GM12878 (cell line): ENCODE data around the gene TYW3. TPM values are rescaled to one million over a fixed set of nuclear protein-coding genes. Genes with fewer than 3 reads are reported as not detected.

Experiments used
- ATAC-seq: fragments of 200-7000 bp; cut with Tn5 transposase; 3 replicates; pipeline ENCODE4 v1.9.1; 2020; ENCODE audit warnings: mild to moderate bottlenecking, moderate library complexity
- BruUV-seq: library from RNA; stranded (reverse); fragments of 400-500 nt; replicated peaks from 2 replicates; lab custom pipeline; 2021; lab: Mats Ljungman, UMichigan
- CTCF ChIA-PET: fragments of 300-600 bp; sonication (Branson Sonifier 250); formaldehyde crosslinking; extraction: SDS; loops from one replicate; lab custom pipeline; 2021; ENCODE audit warnings: inconsistent platforms; lab: Yijun Ruan, JAX
- POLR2A ChIA-PET: fragments of 350-600 bp; formaldehyde crosslinking; extraction: SDS; loops from one replicate; lab custom pipeline; 2021; ENCODE audit warnings: inconsistent platforms; lab: Charles Lee
- RAD21 ChIA-PET: fragments of 300-600 bp; sonication (Branson Sonifier 250); formaldehyde crosslinking; loops from one replicate; lab custom pipeline; 2023; ENCODE audit warnings: antibody characterized with exemption; ENCODE audit not compliant: unreplicated experiment; lab: Charles Lee
- SMC1A ChIA-PET: fragments of 300-600 bp; sonication (Branson Sonifier 250); formaldehyde crosslinking; loops from one replicate; lab custom pipeline; 2023; ENCODE audit not compliant: unreplicated experiment, uncharacterized antibody; lab: Charles Lee
- DNase-seq: peaks from one replicate; pipeline ENCODE4 v3.0.0-alpha.2; 2011; ENCODE audit warnings: low read depth, low spot score
- FAIRE-seq: peaks from 3 replicates; lab custom pipeline; 2011; peaks lifted over from hg19 to GRCh38; lab: Jason Lieb, UNC
- H2AFZ ChIP-seq: 2 replicates; pipeline ENCODE4 v1.6.0; 2011; ENCODE audit warnings: low read depth, low read length, control low read depth; ENCODE audit not compliant: control insufficient read depth
- H3K27ac ChIP-seq: 2 replicates; pipeline ENCODE4 v1.5.1; 2011; ENCODE audit warnings: control low read depth; ENCODE audit not compliant: control insufficient read depth, insufficient read depth
- H3K27me3 ChIP-seq, 2 experiments: replicated peaks in 1 of 2; 2 replicates each; pipeline versions ENCODE4 v1.6.0 to v1.6.1; 2011; ENCODE audit warnings: low read length in 1 of 2; ENCODE audit not compliant: control insufficient read depth in 2 of 2, insufficient read depth in 2 of 2
- H3K36me3 ChIP-seq, 2 experiments: 2 replicates each; pipeline ENCODE4 v1.5.1; 2011; ENCODE audit warnings: low read length in 1 of 2; ENCODE audit not compliant: control insufficient read depth in 2 of 2, insufficient read depth in 2 of 2
- H3K4me1 ChIP-seq: 2 replicates; pipeline ENCODE4 v1.6.1; 2011; ENCODE audit warnings: mild to moderate bottlenecking, low read length, moderate library complexity, mixed read lengths; ENCODE audit not compliant: control insufficient read depth, insufficient read depth
- H3K4me2 ChIP-seq: 2 replicates; pipeline ENCODE4 v1.6.0; 2011; ENCODE audit warnings: control low read depth; ENCODE audit not compliant: control insufficient read depth, insufficient read depth
- H3K4me3 ChIP-seq: fragments of 200-600 bp; sonication (generic); 2 replicates; pipeline ENCODE4 v1.5.1; 2016
- H3K79me2 ChIP-seq: 2 replicates; pipeline ENCODE4 v1.6.0; 2011; ENCODE audit warnings: low read length; ENCODE audit not compliant: control insufficient read depth, insufficient read depth
- H3K9ac ChIP-seq: 2 replicates; pipeline ENCODE4 v1.8.0; 2011; ENCODE audit warnings: low read length, control low read depth, mixed read lengths; ENCODE audit not compliant: control insufficient read depth, insufficient read depth
- H3K9me3 ChIP-seq: replicated peaks from 3 replicates; pipeline ENCODE4 v1.5.1; 2011; ENCODE audit warnings: mild to moderate bottlenecking, low read length; ENCODE audit not compliant: control insufficient read depth, insufficient read depth
- H4K20me1 ChIP-seq: 2 replicates; pipeline ENCODE4 v1.6.0; 2011; ENCODE audit not compliant: control insufficient read depth, insufficient read depth
- CREM ChIP-seq: IDR thresholded peaks from 2 replicates; pipeline ENCODE4 v1.6.1; 2014; ENCODE audit warnings: antibody characterized with exemption, low read depth
- EZH2 ChIP-seq: IDR thresholded peaks from 2 replicates; pipeline ENCODE4 v1.6.1; 2012; ENCODE audit warnings: low read depth, mild to moderate bottlenecking, control low read depth, inconsistent platforms, low read length, borderline replicate concordance; ENCODE audit not compliant: control insufficient read depth
- HDAC6 ChIP-seq: fragments of 200-600 bp; sonication (generic); IDR thresholded peaks from one replicate; pipeline ENCODE4 v1.8.0; 2017; ENCODE audit warnings: antibody characterized with exemption; ENCODE audit not compliant: unreplicated experiment
- IRF4 ChIP-seq: IDR thresholded peaks from 2 replicates; pipeline ENCODE4 v1.6.1; 2011; ENCODE audit warnings: low read depth, low read length
- LARP7 ChIP-seq: fragments of 450-650 bp; IDR thresholded peaks from 2 replicates; pipeline ENCODE4 v1.6.1; 2017; ENCODE audit warnings: mild to moderate bottlenecking
- MYB ChIP-seq: fragments of 150-350 bp; IDR thresholded peaks from 2 replicates; pipeline ENCODE4 v1.6.1; 2014; ENCODE audit warnings: mild to moderate bottlenecking, low read depth, low read length, borderline replicate concordance
- PAX5 ChIP-seq: IDR thresholded peaks from 2 replicates; pipeline ENCODE4 v1.6.1; 2011; ENCODE audit warnings: low read depth, low read length, borderline replicate concordance
- SPI1 ChIP-seq: IDR thresholded peaks from 2 replicates; pipeline ENCODE4 v1.6.1; 2011; ENCODE audit warnings: low read depth, mild to moderate bottlenecking, low read length, moderate library complexity, borderline replicate concordance; ENCODE audit not compliant: insufficient read depth
- SRF ChIP-seq, 2 experiments: IDR thresholded peaks; 2 replicates each; pipeline ENCODE4 v1.6.1; 2011; ENCODE audit warnings: low read depth in 2 of 2, low read length in 2 of 2, mild to moderate bottlenecking in 1 of 2, moderate library complexity in 1 of 2
- SUZ12 ChIP-seq: fragments of 200-600 bp; sonication (generic); IDR thresholded peaks from one replicate; pipeline ENCODE4 v1.6.1; 2018; ENCODE audit warnings: antibody characterized with exemption, mild to moderate bottlenecking; ENCODE audit not compliant: unreplicated experiment
- TARDBP ChIP-seq: IDR thresholded peaks from 2 replicates; pipeline ENCODE4 v1.6.1; 2016; ENCODE audit warnings: borderline replicate concordance
- TCF7 ChIP-seq: IDR thresholded peaks from 2 replicates; pipeline ENCODE4 v1.6.1; 2014; ENCODE audit warnings: antibody characterized with exemption, borderline replicate concordance
- USF2 ChIP-seq: IDR thresholded peaks from 2 replicates; pipeline ENCODE4 v1.6.1; 2011; ENCODE audit warnings: low read depth, low read length, improper control_type of control experiment, borderline replicate concordance
- YY1 ChIP-seq: IDR thresholded peaks from 2 replicates; pipeline ENCODE4 v1.6.1; 2011; ENCODE audit warnings: low read depth, mild to moderate bottlenecking, low read length
- WGBS: methylation state at CpG from one replicate; pipeline ENCODE4 v1.1.6; 2016; ENCODE audit warnings: low lambda C conversion rate; ENCODE audit not compliant: insufficient replicate concordance, insufficient coverage; ENCODE audit errors: missing lambda C conversion rate; 5-methylcytosine and 5-hydroxymethylcytosine counted together
- in situ Hi-C: fragments of 300-500 bp; cut with MboI; formaldehyde crosslinking; loops from 9 replicates; pipeline ENCODE4 v1.14.3; 2018; ENCODE audit warnings: mixed read lengths
- intact Hi-C: fragments of 100-400 bp; cut with micrococcal nuclease; formaldehyde crosslinking; loops from one replicate; pipeline ENCODE4 v1.14.2; 2022; ENCODE audit not compliant: unreplicated experiment
- polyA plus RNA-seq, 11 experiments: library from polyadenylated mRNA; depleted of rRNA in 4 of 11; unstranded in 6 of 11; stranded (reverse) in 5 of 11; fragments of >200 nt; fragmentation: Nextera tagmentation in 4 of 11; fragmentation: Illumina TruSeq in 1 of 11; extraction: Ambion mirVana in 4 of 11; extraction: Trizol in 1 of 11; gene quantifications; 1 replicate in 1 of 11; 2 replicates in 10 of 11; pipeline versions ENCODE4 v1.2.1 to v1.2.3, GENCODE V29; 2011 to 2016; ENCODE audit warnings: inconsistent platforms in 2 of 11, missing spikeins in 2 of 11, low read depth in 1 of 11
- total RNA-seq, 4 experiments: library from RNA; depleted of rRNA in 3 of 4; stranded (reverse); fragments of >200 nt in 3 of 4; fragmentation: Illumina TruSeq in 1 of 4; extraction: Trizol in 1 of 4; gene quantifications; 2 replicates each; pipeline versions ENCODE4 v1.2.1 to v1.2.3, GENCODE V29; 2013 to 2021
- TF ChIP-seq, protein P1 (sequence below): fragments of 450-650 bp; IDR thresholded peaks from 2 replicates; pipeline ENCODE4 v1.6.1; 2017; ENCODE audit warnings: mild to moderate bottlenecking

Gene TYW3
- total and polyA plus RNA-seq, 10 of the 15 experiments (the other 5 are each of a cell fraction or from before 2014, with no cell fraction given) = 18.6 to 54.4 (median 32.8) TPM

DNA sequence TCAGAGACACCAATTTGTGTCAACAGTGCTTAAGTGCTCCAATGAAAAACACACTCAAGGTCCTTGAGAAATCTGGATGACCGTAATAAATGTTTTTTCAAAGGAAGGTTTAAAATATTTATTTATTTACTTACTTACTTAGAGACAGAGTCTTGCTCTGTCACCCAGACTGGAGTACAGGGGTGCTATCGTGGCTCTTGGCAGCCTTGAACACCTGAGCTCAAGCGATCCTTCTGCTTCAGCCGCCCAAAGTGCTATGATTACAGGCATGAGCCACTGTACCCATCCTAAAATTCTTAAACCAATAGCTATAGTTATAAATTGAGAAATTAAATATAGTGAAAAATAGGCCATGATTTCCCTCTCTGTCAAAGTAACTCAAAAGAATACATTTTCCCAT, 42.0 kb upstream of the TYW3 start:
- Histone ChIP-seq H3K79me2 (no peaks in the 10 kb centered on the region), H3K4me3 (no peak overlapping the region), H3K27ac (no peak overlapping the region), H3K27me3 (no peaks in the 10 kb centered on the region), H3K9ac (no peak overlapping the region), H4K20me1 (no peaks in the 10 kb centered on the region), H3K4me1 (no peaks in the 10 kb centered on the region; the same call in 1 of the 2 replicates), H2AFZ (no peak overlapping the region)
- ChIA-PET SMC1A (interaction anchor here (0.8 to 5.7 kb wide), 12 partner anchors 8 to 222 kb away, joined by 3 to 58 read pairs (median 4); partner anchors contain the start of genes CRYZ and TYW3), RAD21 (interaction anchor here (1.1 to 5.3 kb wide), 5 partner anchors 31 to 222 kb away, joined by 3 to 47 read pairs (median 6); partner anchors contain the start of genes CRYZ and TYW3)
- BruUV-seq = no TSS peak
- in situ Hi-C loops = no loop called here
- WGBS = 82% methylated on average over 4 of the region's 4 CpGs
- no peak for DNase-seq
- TF ChIP-seq CREM = no peak
- no peak for TF ChIP-seq USF2
- TF ChIP-seq, all 136 proteins: peak for 0
- intact Hi-C loops = loop anchor here (5.0 kb wide), 1 partner anchor 494 kb away; the partner anchor contains the start of genes FPGT and LRRIQ3
- ATAC-seq (no peak), FAIRE-seq (no peak)
- CTCF ChIA-PET = interaction anchor here (0.7 to 5.1 kb wide), 12 partner anchors 8 to 222 kb away, joined by 3 to 92 read pairs (median 12); partner anchors contain the start of genes CRYZ, ERICH3 and TYW3
- H3K9me3 ChIP-seq = no peaks in the 10 kb centered on the region
- no peak overlapping the region for H3K4me2 ChIP-seq
- POLR2A ChIA-PET = no interaction called here
- no peaks in the 10 kb centered on the region for H3K36me3 ChIP-seq

DNA sequence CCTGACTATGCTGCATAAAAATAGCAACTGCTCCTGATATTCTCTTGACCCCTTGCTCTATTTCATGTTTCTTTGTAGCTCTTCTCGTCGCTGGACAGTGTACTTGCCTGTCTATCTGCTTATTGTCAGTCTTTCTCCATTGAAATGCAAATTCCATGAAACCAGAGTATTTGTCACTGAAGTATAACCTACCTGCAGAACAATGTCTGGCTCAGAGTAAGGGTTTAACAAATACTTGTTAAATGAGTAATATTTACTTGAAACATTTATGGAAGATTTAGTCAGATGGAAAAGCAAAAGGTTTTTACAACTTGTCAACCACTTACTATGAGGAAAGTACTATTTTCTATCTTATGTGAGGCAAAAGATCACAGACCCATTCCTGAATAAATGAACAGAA, 39.5 kb upstream of the TYW3 start:
- Histone ChIP-seq H2AFZ (no peak overlapping the region), H3K4me2 (no peak overlapping the region), H3K27ac (no peak overlapping the region), H3K27me3 (no peaks in the 10 kb centered on the region), H3K79me2 (no peaks in the 10 kb centered on the region), H3K9ac (no peak overlapping the region), H3K4me1 (no peaks in the 10 kb centered on the region; the same call in 1 of the 2 replicates), H3K4me3 (no peak overlapping the region), H4K20me1 (no peaks in the 10 kb centered on the region), H3K36me3 (no peaks in the 10 kb centered on the region), H3K9me3 (no peaks in the 10 kb centered on the region)
- ChIA-PET RAD21 (interaction anchor here (5.3 kb wide), 1 partner anchor 40 kb away, joined by 47 read pairs; the partner anchor contains the start of genes CRYZ and TYW3), SMC1A (interaction anchor here (5.7 kb wide), 1 partner anchor 41 kb away, joined by 58 read pairs; the partner anchor contains the start of genes CRYZ and TYW3), CTCF (interaction anchor here (1.7 kb wide), 1 partner anchor 47 kb away, joined by 3 read pairs; no protein-coding TSS in a partner anchor), POLR2A (interaction anchor here (0.7 kb wide), 1 partner anchor 88 kb away, joined by 3 read pairs; no protein-coding TSS in a partner anchor)
- TF ChIP-seq HDAC6 = no peak
- no peak for TF ChIP-seq TARDBP
- no peak for TF ChIP-seq IRF4
- TF ChIP-seq PAX5 = no peak
- TF ChIP-seq SRF (IDR thresholded peaks at IDR 0.05; ENCODE audit: low read depth in 2 of 2, low read length in 2 of 2) = no peak
- TF ChIP-seq YY1 = no peak
- TF ChIP-seq MYB = no peak
- no peak for TF ChIP-seq SPI1
- TF ChIP-seq LARP7 = no peak
- no peak for TF ChIP-seq SUZ12
- no peak for TF ChIP-seq TCF7
- TF ChIP-seq EZH2 = no peak
- TF ChIP-seq, protein P1, sequence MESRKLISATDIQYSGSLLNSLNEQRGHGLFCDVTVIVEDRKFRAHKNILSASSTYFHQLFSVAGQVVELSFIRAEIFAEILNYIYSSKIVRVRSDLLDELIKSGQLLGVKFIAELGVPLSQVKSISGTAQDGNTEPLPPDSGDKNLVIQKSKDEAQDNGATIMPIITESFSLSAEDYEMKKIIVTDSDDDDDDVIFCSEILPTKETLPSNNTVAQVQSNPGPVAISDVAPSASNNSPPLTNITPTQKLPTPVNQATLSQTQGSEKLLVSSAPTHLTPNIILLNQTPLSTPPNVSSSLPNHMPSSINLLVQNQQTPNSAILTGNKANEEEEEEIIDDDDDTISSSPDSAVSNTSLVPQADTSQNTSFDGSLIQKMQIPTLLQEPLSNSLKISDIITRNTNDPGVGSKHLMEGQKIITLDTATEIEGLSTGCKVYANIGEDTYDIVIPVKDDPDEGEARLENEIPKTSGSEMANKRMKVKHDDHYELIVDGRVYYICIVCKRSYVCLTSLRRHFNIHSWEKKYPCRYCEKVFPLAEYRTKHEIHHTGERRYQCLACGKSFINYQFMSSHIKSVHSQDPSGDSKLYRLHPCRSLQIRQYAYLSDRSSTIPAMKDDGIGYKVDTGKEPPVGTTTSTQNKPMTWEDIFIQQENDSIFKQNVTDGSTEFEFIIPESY = no peak
- intact Hi-C loops (loop anchor here (5.0 kb wide), 1 partner anchor 496 kb away; the partner anchor contains the start of genes FPGT and LRRIQ3), in situ Hi-C loops (no loop called here)
- ATAC-seq (no peak), DNase-seq (no peak), FAIRE-seq (peak; percentile 57)
- WGBS = 95% methylated on average over 2 of the region's 2 CpGs
- no TSS peak for BruUV-seq
